Measurements from ENCODE around the gene TNFSF13B. TPM values are rescaled to one million over a fixed set of nuclear protein-coding genes. Genes with fewer than 3 reads are reported as not detected.

The TNFSF13B gene
- total and polyA plus RNA-seq, 7 donors: 1.1 to 11.5 (median 3.7) TPM

DNA sequence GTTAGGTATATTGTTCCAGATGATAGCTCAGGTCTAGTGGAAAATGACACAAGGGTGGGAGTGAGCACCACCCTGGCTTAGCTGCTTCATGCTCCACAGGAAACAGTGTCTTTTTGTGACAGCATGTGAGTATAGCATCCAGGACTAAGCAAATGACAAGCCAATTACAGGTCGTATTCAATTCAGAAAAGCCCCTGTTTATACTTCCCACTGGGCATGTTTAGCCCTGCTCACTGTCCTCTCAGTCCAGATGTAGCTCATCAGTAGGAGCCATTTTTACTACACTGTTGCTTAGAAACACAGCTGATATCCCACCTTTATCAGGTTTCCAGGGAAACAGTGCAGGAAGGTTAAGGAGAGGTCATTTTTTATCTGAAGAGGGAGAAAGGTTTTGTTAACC lies 43.3 kb upstream of the TNFSF13B start:
- WGBS, 2 donors: 18 to 22% methylated on average over 1 of the region's 1 CpG
- Histone ChIP-seq H3K27me3 (no peaks in the 10 kb centered on the region), H3K36me3 (peaks cover 0 to 8% (median 0%) of the 10 kb centered on the region in 4 donors), H3K4me3 (no peak overlapping the region), H3K27ac (no peak overlapping the region), H3K4me1 (peaks cover 0 to 31% (median 25%) of the 10 kb centered on the region in 4 donors), H3K9me3 (no peaks in the 10 kb centered on the region)
- DNase-seq: no peak
- intact Hi-C loops (cut with DNase I): loop anchor here (10.0 kb wide), 1 partner anchor 669 kb away; no protein-coding TSS in a partner anchor
- TF ChIP-seq, protein P1, sequence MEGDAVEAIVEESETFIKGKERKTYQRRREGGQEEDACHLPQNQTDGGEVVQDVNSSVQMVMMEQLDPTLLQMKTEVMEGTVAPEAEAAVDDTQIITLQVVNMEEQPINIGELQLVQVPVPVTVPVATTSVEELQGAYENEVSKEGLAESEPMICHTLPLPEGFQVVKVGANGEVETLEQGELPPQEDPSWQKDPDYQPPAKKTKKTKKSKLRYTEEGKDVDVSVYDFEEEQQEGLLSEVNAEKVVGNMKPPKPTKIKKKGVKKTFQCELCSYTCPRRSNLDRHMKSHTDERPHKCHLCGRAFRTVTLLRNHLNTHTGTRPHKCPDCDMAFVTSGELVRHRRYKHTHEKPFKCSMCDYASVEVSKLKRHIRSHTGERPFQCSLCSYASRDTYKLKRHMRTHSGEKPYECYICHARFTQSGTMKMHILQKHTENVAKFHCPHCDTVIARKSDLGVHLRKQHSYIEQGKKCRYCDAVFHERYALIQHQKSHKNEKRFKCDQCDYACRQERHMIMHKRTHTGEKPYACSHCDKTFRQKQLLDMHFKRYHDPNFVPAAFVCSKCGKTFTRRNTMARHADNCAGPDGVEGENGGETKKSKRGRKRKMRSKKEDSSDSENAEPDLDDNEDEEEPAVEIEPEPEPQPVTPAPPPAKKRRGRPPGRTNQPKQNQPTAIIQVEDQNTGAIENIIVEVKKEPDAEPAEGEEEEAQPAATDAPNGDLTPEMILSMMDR (IDR thresholded peaks at IDR 0.05): no peak
- TF ChIP-seq POLR2A (IDR thresholded peaks at IDR 0.05): no peak
- TF ChIP-seq EP300 (IDR thresholded peaks at IDR 0.05): no peak
- no peak for TF ChIP-seq POLR2AphosphoS5 (IDR thresholded peaks at IDR 0.05)

DNA sequence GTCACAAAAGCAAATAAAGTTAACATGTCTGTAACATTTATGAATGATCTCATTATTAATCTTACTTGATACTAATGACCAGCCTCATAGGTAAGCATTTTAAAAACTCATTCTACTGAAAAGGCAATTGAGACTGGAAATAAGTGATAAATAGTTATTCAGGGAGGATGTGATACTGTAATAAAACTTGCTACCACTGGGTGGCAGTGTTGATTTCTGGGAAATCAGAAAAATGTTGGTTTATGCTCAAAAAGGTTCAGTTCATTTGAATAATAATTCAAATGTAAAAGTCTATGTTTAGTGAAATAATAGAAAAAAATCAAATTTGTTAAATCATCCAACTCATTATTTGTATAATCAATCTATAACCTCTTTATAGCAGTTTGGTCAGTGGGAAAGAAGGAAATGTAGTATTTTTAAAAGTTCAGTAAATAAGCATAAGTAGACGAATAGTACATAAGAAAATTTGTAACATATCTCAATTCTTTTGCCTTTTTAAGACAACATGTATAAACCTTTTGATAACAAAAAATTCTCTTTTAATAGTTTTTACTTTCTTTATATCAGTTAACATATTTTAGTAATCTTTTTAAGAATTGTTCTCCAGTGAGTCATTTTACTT lies 41.8 kb upstream of the TNFSF13B start:
- Histone ChIP-seq H3K4me1 (peaks cover 0 to 30% (median 21%) of the 10 kb centered on the region in 4 donors), H3K4me3 (no peak overlapping the region), H3K27me3 (no peaks in the 10 kb centered on the region), H3K27ac (no peak overlapping the region), H3K9me3 (no peaks in the 10 kb centered on the region), H3K36me3 (peaks cover 0 to 8% (median 0%) of the 10 kb centered on the region in 4 donors)
- 92 to 94% methylated on average over 1 of the region's 1 CpG for WGBS, 2 donors
- DNase-seq: no peak
- no peak for TF ChIP-seq POLR2AphosphoS5 (IDR thresholded peaks at IDR 0.05)
- TF ChIP-seq, protein P1 (IDR thresholded peaks at IDR 0.05): peak; percentile 26 to 71 (median 67)
- intact Hi-C loops (cut with DNase I): loop anchor here (10.0 kb wide), 1 partner anchor 667 kb away; no protein-coding TSS in a partner anchor

DNA sequence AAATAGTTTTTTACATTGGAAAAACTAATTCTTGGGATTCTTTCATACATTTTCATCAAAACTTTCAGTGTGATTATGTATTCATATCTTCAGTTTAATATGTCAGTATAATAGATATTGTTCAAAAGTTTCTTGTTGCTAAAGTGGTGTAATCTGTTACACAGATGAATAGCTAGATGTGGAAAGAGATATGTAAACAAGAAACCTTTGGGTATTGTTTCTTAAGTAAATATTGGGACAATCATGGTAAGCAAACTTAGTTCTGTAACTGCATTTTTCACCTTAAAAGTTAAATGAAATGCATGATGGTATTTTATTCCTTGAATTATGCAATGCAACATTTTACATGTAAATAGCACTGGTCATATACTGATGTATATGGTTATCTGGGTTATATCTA lies 39.1 kb upstream of the TNFSF13B start:
- TF ChIP-seq POLR2AphosphoS5 (IDR thresholded peaks at IDR 0.05) (no peak), POLR2A (IDR thresholded peaks at IDR 0.05) (no peak), EP300 (IDR thresholded peaks at IDR 0.05) (no peak)
- TF ChIP-seq, protein P1 (IDR thresholded peaks at IDR 0.05): no peak
- intact Hi-C loops (cut with DNase I): no loop called here
- DNase-seq: no peak

DNA sequence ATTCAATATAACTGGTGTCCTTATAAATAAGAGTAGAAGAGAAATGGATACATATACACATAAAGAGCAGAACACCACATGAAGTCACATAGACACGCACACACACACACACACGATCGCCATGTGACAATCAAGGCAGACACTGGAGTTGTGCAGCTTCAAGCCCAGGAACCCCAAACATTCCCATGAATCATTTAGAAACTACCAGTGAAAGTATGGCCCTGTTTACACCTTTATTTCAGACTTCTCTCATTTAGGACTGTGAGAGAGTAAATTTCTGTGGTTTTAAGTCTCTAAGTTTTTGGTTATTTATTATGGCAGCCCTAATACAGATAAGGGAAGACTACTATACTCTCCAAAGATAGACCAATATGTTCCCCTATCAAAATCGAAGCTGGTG lies 20.4 kb upstream of the TNFSF13B start:
- 70 to 73% methylated on average over 4 of the region's 4 CpGs for WGBS, 2 donors
- TF ChIP-seq POLR2AphosphoS5 (IDR thresholded peaks at IDR 0.05) (no peak), POLR2A (IDR thresholded peaks at IDR 0.05) (no peak), EP300 (IDR thresholded peaks at IDR 0.05) (no peak)
- TF ChIP-seq, protein P1 (IDR thresholded peaks at IDR 0.05): no peak
- H3K27ac ChIP-seq: no peak overlapping the region
- DNase-seq: no peak
- no peak overlapping the region for H3K4me3 ChIP-seq
- no peaks in the 10 kb centered on the region for H3K36me3 ChIP-seq
- intact Hi-C loops (cut with DNase I): no loop called here
- H3K9me3 ChIP-seq: no peaks in the 10 kb centered on the region
- no peaks in the 10 kb centered on the region for H3K4me1 ChIP-seq
- H3K27me3 ChIP-seq: no peaks in the 10 kb centered on the region

More for the DNA sequence above, 39.1 kb upstream of the TNFSF13B start:
- Histone ChIP-seq H3K4me1 (peaks cover 0 to 9% (median 2%) of the 10 kb centered on the region in 4 donors), H3K27me3 (no peaks in the 10 kb centered on the region), H3K4me3 (no peak overlapping the region), H3K27ac (no peak overlapping the region), H3K9me3 (no peaks in the 10 kb centered on the region), H3K36me3 (peaks cover 0 to 8% (median 0%) of the 10 kb centered on the region in 4 donors)

DNA sequence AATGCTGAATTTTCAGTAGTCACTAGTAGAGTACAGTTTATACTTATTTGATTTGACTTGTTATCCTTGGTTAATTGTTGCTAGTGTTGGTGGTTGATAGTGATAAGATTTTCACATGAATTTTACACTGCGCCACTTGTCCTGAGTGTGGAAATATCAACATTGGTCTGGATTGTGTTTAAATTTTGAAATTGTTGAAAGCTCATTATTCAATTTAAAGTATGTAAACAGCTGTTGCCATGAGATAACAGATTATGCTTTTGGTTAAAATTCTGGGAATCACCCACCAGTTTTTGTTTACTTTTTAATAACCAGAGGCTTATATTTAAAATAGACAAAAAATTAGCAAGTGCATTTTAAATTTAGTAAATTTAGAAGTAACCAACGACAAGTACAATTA lies 12.3 kb upstream of the TNFSF13B start:
- TF ChIP-seq POLR2AphosphoS5 (IDR thresholded peaks at IDR 0.05): no peak
- TF ChIP-seq EP300 (IDR thresholded peaks at IDR 0.05): no peak
- no peak for TF ChIP-seq POLR2A (IDR thresholded peaks at IDR 0.05)
- TF ChIP-seq, protein P1 (IDR thresholded peaks at IDR 0.05): no peak
- 40 to 63% methylated on average over 2 of the region's 2 CpGs for WGBS, 2 donors

More for the DNA sequence above, 12.3 kb upstream of the TNFSF13B start:
- no peaks in the 10 kb centered on the region for H3K36me3 ChIP-seq
- no peaks in the 10 kb centered on the region for H3K27me3 ChIP-seq
- H3K27ac ChIP-seq: no peak overlapping the region
- H3K4me3 ChIP-seq: no peak overlapping the region
- H3K4me1 ChIP-seq: peaks cover 0 to 7% (median 0%) of the 10 kb centered on the region in 4 donors
- H3K9me3 ChIP-seq: no peaks in the 10 kb centered on the region
- DNase-seq: no peak
- intact Hi-C loops (cut with DNase I): no loop called here

Data from sigmoid colon (tissue), 7 donors.